Thyroid gland (tissue), 4 donors: ENCODE results near the gene CBLC.

Experiments used
- POLR2A ChIP-seq, 2 donors: fragments of 450-650 bp; IDR thresholded peaks; one replicate each; pipeline ENCODE4 v1.6.1; 2017; ENCODE audit warnings: antibody characterized with exemption in 2 of 2, mild to moderate bottlenecking in 2 of 2, moderate library complexity in 1 of 2
- TF ChIP-seq, protein P1 (sequence below), 6 experiments: fragments of 200-600 bp in 3 of 6; fragments of 450-650 bp in 3 of 6; sonication (generic) in 3 of 6; IDR thresholded peaks; one replicate each; pipeline ENCODE4 v1.5.1; 2016 to 2019; ENCODE audit warnings: antibody characterized with exemption in 6 of 6, mild to moderate bottlenecking in 2 of 6, inconsistent platforms in 1 of 6, moderate library complexity in 1 of 6

DNA sequence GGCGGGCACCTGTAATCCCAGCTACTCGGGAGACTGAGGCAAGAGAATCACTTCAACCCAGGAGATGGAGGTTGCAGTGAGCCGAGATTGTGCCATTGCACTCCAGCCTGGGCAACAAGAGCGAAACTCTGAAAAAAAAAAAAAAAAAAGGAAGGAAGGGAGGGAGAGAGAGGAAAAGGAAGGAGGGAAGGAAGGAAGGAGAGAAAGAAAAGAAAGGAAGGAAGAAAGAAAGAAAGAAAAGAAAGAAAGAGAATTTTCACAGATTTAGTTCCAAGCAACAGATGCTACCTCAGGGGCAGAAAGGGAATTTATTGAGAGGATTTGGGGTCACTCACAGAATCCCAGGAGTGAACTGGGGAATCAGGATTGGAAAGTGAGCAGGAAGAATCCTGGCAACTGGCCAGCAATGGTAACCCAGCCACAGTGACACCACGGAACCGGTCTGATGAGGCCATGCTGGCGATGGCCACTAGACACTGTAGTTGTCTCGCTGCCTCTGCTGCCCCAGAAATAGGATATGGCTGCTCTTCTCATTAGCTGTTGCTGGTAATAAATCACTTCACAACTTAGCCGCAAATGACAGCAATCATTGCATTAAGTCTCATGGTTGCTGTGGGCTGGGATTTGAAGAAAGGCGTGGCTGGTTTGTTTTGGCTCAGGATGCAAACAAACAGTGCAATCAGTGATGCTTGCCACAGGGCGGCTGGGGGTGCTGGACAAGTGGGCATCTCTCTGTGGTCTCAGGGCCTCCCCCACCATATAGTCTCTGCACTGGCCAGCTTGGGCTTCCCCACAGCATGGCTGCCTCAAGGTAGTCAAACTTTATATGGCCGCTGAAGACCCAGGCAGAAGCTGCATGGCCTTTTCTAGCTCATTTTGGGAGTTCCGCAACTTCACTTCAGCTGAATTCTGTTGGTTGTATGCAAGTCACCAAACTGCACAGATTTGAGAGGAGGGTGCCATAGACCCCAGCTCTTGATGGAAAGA lies 26.0 kb downstream of the CBLC start:
- TF ChIP-seq, protein P1, sequence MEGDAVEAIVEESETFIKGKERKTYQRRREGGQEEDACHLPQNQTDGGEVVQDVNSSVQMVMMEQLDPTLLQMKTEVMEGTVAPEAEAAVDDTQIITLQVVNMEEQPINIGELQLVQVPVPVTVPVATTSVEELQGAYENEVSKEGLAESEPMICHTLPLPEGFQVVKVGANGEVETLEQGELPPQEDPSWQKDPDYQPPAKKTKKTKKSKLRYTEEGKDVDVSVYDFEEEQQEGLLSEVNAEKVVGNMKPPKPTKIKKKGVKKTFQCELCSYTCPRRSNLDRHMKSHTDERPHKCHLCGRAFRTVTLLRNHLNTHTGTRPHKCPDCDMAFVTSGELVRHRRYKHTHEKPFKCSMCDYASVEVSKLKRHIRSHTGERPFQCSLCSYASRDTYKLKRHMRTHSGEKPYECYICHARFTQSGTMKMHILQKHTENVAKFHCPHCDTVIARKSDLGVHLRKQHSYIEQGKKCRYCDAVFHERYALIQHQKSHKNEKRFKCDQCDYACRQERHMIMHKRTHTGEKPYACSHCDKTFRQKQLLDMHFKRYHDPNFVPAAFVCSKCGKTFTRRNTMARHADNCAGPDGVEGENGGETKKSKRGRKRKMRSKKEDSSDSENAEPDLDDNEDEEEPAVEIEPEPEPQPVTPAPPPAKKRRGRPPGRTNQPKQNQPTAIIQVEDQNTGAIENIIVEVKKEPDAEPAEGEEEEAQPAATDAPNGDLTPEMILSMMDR (IDR thresholded peaks at IDR 0.05): no peak
- TF ChIP-seq POLR2A (IDR thresholded peaks at IDR 0.05): no peak
